NCI-H446 treated with DMSO at 0.1 percent for 48 hours (cell line): ENCODE measurements around the gene CLSTN2.

ENCODE experiments used
- DNase-seq: peaks from one replicate; lab custom pipeline; 2025; lab: John Stamatoyannopoulos, UW

CLSTN2 gene

DNA sequence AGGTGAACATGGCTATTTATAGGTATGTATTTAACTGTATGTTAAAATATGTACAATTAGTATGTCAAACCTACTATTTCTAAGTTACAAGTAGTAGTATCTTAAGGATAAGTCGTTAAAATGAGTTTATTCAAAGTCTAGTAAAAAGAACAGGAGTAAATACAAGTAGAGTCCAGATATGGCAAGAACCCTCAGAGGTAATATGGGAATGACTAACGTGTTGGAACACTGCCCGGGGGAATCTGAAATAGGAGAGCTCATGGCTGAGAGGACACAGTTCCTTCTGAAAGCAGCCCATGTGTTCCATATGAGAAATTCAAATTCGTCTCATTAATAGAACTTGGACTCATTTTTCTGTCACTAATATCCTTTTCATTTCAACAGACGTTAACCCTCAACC, 158.8 kb downstream of the CLSTN2 start:
- DNase-seq = peak; percentile 99

DNA sequence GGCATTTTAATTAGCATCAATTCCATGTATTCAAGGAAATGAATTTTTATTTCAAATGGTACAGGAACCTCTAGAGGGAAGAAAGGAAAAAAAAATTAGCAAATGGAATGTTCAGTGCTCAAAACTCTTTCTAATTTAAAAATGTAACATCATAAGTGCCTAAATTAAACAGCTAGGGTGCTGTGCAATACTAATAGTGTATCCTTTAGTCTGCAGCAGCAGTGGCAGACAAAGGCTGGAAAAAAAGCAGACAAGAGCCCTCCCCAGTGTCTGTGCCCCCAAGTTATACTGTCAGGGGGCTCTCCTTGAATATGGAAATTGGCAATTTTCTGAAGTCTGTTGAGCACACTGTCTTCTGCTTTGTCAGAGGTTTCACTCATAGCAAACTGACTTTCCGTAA, 159.5 kb downstream of the CLSTN2 start:
- DNase-seq = no peak

DNA sequence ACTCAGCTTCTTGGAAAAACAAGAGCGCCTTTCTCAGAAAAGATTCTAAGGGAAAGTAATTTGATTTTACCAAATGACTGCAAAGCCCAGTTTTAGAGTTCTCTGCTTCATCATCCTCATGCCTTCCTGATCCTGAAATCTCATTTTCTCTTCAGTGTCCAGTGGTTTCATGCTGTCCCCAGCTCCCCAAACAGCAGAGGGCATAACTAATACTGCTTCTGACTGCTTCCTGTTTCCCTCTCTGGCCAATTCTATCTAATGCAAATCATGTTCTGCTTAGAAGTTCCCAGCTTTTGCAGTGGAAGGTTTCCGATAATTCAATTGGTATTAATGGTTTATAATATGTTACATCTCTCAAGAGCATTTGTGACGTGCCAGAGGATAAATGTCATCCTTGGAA, 161.1 kb downstream of the CLSTN2 start:
- no peak for DNase-seq

DNA sequence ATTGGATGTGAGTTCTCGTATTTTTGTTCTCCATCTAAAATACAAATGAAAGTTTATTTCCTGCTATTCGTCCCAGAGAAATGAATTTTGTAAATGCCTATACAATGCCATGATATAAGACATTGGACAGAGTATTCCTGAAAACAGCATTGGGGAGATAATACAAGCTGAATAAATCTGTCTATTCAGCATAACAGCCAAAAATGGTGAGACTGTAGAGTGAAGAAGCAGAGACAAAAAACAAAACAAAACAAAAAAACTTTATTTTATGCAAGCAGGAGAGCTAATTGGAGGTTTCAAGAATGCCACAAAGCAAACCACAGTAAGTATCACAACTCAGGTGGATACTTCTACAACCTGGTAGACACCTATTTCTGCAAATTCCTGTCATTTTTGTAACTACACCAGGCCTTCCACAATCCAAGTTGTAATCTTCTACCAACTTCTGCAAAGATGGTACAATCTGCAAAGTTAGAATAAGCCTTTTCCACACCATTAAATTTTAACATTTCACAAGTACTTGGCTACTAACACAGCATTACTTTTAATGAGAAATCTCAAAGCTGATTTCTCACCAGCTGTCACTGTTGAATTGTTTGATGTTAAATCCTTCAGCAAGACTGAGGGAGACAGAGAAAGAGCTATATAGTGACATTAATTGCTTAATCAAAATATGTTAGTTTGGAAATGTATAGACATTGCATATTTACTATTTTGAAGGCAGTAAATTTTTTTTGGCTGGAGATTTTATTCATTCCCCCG, 163.1 kb downstream of the CLSTN2 start:
- DNase-seq = peak; percentile 84

DNA sequence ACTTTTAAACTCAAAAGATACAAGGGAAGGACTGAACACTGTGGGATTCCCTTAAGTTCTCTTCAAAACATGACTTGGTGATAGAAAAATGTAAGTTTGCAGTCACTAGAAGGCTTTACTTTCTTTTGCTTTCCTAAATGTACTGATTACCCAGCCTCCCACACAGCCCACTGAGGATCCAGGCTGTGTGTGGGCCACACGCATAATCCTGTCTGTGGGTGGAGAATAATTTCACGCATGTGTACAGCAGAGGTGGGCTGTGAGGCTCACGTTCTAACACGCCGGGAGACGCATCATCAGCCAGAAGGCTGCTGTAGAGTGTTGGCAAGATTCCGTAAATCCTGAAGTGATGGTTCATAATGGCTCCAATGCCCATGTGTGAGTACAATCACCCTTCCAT, 165.5 kb downstream of the CLSTN2 start:
- no peak for DNase-seq

DNA sequence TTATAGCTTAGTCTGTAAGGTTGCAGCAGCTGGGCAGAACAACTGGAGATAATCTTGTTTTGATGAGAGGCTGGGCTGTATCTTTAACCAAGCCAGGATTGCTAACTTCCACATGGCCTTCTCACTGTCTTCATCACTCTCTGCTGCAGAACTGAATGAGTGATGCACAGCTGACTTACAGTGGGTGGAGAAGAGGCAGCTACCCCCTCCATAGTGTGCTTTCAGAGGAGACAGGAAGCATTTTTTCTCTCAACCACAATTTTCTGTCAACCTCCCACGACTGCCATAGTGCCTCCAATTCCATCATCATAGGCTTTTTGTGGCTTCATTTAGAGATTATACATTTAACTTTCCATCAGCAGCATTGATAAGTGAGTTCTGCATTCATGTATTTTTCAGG, 168.2 kb downstream of the CLSTN2 start:
- no peak for DNase-seq

DNA sequence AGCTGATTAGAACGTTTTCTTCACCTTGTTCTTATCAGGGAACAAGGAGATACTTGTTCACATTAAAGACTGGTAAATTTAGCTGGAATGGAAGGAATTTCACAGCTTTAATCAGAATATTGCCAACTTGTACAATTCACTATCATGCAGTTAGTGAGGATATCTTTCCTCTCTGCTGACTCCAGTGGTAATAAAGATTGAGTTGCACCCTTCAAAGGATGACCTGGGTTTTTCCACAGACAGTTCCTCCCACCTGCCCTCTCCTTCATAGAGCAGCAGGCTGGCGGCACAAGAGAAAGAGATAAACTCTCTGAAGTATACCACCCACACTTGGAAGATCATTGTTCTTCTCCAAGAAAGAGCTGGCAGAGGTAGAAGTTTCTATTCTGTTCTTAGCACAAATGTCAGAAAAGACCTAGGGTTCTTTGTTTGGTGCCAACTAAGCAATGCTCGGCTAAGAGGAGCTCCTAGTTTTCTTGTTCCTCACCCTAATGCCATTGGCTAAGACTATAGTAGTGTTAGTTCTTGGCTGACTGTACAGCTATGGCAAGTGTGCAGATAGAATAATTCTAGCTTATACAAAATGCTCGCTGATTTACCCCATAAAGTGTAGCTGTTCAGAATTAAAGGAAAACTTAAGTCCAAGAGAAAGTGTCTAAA, 169.1 kb downstream of the CLSTN2 start:
- no peak for DNase-seq

DNA sequence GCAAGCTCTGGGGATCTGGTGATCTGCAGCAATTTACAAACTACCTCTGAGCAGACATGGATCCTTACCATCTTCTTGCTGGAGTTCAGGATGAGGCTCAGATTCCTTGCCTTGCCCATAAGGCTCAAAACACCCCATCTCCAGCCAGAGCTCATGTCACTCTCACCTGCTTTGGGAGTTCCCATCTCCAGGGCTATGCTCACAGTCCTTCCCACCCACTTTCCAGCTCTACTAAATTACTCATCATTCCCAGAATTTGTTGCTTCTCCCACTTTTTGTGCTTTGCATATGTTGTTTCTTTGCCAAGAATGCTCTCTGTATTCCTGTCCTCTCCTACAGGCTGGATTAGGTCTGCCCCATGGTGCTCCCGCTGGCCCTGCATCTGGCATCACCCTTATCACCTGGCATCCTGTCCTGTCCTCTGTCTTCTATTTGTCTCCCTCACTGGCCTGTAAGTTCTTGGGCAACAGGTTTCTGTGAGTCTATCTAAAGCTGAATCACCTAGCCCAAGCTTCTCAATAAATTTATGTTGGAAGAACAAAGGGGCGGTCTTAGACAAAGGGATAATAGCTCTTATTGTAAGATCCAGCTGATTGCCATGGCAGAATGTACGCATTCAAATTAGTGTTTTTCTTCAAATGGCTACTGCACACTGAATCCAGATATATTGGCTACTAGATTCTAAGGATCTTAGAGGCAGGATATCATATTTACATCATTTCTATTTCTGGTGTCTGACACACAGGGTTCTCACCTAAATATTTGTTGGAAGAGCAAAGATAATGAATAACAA, 179.2 kb downstream of the CLSTN2 start:
- no peak for DNase-seq

DNA sequence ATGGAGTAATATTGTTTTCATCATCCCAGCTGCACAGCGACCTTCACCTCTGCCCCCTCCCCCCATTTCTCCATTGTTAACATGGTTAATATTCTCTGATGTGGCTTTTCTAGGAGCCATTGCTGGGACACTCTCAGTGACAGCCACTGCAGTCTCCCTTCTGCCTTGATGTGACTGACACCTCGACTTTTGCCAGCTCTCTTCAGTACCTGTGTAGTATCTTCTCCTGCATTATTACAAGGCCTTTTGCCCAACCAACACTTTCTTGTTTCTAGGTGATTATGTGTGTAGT, 179.8 kb downstream of the CLSTN2 start:
- no peak for DNase-seq

DNA sequence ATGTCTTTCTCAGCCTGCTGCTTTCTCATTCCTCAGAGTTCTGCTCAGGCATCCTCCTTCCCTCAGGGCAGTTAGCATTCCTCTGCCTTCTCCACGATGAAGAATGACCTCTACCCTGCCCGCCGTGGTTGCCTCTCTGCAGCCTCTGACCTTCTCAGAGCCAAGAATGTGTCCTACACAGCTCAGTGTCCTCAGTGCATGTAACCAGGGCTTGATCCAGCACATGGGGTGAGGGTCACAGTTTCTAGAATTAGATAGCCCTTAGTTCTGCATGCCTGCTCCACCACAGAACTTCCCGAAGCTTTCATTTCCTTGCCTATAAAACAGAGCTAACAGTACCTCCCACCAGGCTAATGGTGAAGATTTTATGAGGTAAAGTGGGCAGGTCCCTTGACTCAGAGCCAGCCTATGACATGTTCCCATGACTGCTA, 182.1 kb downstream of the CLSTN2 start:
- DNase-seq = no peak

DNA sequence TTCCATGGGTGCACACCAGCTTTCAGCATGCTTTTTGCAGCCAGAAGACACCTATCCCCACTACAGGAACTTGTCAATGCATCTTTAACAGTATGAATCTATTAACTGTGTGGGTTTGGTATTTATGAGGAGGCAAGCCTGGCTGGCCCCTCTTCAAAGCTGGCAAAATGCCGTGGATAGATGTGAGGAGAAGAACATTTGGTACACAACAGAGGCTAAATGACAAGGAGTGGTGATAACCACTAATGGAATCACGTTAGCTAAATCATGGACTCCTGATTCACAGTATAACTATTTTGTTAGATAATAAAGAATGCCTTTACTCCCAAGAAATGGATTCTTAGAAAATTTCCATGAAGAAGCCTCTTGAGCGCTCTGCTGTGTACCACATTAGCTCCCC, 187.2 kb downstream of the CLSTN2 start:
- DNase-seq = no peak

DNA sequence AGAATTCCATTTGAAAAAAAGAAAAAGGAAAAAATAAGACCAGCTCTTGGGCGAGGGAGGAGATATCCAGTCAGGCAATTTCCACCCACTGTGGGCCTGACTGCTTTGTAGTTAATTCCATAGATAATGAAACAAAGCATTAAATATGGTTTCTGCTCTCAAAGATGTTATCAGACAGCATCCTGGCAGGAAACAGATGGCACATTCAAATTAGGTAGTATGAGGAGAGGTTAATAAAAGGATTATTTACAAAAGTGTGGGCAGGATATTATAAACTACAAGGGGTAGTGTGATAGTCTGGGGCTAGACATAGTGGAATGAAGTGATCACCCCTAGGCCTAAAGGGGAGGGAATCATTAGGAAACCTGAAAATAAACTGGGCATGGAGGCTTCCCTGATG, 193.2 kb downstream of the CLSTN2 start:
- no peak for DNase-seq

DNA sequence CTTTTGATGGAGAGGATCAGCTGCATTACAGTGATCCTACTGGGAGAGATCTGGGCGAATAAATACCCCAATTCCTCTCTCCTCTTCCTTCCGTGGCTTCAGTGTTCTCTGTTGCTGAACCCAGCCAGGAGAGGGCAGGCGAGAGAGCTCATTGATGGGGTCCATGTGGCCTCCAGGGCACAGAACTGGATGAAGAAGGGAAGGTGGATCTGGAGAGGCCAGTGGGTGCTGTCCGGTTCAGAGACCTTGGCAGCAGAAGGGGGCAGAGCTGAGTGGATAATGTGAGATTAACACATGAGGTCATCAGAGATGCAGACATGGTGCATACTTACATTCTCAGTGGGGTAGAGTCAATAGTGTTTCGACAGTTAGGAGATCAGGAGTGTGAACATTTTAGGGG, 193.6 kb downstream of the CLSTN2 start:
- DNase-seq = no peak

DNA sequence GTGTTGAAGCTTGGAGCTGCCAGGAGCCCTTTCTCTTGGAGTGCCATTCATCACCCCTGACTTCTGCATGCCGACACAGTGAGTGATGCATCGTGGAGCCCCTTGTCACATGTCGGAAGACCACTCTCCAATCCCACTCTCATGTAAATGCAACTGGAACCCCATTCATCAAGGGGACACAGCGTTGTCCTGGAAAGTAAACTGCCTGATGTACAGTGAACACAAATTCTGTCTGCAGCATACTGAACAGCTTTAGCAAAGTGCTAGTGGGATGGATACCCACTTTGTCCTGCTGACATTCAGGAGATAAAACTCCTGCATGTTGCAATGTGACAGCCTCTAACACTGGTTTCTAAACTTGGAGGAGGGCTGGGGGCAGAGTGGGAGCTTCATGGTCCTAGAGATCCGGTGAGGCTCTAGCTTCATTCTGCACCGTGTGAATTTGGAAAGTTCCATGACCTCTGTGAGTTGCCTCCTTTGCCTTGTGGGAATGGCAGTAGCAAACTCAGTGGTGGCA, 194.8 kb downstream of the CLSTN2 start:
- no peak for DNase-seq

DNA sequence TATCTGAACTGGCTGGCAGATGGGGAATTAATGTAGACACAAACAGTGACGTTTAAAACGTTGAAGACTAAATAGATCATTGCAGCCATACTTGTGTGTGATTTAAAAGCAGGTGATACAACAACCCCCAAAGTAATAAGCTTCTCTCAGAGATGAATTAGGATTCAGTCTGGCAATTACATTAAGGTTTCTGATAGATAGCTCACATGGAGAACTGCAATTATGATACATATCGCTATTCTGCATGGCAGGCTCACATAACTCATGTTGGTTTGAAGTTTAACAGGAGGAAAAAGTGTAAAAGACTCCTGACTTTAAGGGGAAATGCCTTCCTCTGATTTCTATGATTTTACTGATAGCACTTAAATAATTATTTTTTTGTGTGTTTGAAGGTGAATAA, 196.9 kb downstream of the CLSTN2 start:
- DNase-seq = no peak

DNA sequence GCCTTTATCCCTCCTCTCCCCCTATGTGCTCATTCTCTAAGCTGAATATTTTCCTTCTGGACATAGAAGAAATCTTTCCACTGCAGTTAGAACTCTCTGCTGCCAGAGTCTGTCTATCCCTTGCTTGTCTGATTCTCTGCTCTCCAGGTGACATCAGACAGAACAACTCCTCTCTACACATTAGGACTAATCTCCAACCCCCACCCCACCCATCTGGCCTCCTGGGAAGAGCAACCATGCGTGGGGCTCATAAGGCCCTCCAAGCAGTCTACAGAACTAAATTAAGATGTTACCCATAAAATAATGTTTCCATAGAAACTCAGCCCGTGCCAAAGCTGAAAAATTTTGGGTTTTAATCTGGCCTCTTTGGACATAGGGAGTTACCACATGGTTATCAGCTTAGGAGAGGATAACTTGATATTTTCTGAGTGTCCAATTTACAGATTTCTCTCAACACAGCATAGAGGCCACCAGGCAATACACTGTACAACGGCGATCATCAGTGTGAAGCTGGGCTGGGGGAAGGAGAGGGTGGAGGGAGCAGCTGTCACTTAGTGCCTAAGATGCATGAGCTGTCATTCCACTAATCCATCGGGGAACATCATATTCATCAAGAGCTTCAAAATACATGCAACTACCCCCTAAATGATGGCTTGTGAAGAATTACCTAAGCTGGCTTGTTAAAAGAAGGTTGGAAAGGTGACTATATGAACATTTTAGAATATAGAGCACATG, 199.4 kb downstream of the CLSTN2 start:
- peak; percentile 25 for DNase-seq

DNA sequence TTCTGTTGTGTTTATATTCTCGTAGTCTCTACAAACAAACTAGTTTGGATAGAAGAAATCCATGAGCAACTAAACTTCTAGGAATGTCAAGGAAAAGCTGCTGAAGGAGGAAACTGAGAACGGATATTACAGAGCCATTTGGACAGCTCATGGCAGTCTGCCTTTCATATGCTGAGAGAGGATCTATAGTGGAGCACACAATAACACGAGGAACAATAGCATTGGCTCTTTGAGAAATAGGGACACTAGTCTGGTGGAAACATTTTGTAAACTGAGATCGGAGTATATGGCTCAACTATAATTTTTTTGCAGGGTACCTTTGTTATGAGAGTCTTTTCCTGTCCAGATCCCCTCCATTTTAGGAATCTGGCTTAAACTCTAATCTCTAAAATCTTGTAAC, 200.5 kb downstream of the CLSTN2 start:
- no peak for DNase-seq

DNA sequence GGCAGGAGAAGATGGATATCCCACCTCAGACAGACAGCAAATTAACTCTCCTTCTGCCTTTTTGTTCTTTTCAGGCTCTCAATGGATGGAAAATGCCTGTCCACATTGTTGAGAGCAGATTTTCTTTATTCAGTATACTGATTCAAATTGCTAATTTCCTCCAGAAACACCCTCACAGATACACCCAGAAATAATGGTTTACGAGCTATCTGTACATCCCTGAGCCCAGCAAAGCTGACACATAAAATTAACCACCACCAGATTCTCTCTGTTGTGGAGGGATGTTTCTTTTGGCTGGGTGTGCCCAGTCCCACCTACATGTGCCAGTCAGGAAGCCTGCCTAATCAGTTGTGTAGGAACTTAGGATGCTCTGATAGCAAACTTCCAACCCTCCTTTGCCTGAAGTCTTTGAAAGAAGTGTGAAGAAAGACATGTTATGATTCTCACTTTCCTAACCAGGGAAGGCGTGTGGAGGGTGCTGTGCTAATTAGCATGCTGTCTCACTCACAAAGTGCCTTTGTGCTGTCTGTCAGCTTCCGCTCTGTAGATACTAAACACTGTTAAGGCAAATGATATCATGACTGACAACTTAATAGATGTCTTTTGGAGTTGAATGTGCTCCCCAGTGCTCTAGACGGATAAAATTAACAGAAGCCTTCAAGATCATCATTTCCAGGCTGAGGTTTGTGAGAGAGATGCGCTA, 208.5 kb downstream of the CLSTN2 start:
- no peak for DNase-seq

DNA sequence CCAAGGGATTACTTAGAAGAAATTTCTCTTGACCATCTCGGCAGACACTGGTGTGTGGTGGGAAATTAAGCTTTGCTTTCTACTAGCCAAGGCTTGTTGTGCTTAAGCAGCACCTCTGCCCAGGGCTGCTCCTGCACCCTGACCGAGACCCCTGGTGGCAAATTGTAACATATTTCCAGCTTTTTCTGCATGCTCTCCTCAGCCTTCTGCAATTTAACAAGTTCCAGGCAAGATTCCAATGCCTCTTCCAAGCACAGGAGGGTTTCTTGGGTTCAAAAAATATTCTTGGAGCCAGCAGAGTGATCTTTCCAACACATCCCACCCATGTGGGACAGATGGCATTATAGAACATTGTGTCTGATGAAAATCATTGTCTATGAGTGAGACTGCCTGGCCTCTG, 210.5 kb downstream of the CLSTN2 start:
- DNase-seq = peak; percentile 94

DNA sequence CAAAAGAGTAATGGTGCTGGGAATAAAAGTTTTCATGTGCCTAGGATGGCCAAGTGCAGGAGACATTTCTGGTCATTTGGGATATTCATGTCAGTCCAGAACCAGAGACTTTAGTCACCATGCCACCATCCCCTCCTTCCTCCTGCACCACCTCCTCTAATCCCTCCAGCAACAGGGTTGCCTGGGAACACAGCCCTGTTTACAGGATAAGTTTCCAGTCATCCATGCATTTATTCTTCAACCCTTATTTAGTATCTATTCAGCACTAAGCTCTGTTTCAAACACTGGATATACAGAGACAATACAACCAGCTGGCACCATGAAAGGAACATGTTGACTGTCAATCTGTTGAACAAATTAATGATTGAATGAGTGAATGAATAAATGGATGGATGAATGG, 211.7 kb downstream of the CLSTN2 start:
- DNase-seq = peak; percentile 72

DNA sequence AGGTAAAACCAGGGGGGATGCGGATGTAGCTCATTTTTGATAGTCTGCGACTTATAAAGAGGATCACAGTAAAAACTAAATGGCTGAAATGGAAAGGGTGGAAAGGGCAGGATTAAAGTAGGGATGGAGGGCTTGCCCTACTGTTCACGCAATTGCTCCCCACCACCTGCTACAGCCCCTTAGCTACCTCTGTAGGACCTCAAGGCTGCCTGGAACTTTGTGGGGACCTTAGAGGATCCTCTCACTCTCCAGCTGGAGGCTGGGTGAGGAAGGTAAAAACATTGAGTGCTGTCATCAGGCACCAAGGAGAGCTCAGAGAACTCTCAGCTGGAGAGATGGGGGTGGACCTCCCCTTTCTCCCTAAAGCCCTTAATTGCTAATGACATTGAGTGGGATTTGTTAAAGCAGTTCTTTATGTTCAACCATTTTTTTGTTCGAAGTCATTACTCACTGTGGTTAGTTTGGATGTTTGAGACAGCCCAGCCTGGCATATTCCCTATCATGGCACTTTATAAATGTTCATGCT, 213.0 kb downstream of the CLSTN2 start:
- DNase-seq = no peak
